KMS-11 (cell line): ENCODE data around the gene P2RY8.

Experiments used
- H2AFZ ChIP-seq: fragments of 200-600 bp; sonication (generic); 2 replicates; pipeline ENCODE4 v1.6.1; 2016; ENCODE audit warnings: antibody characterized with exemption, mixed run types, low read depth
- H3K27ac ChIP-seq: fragments of 200-600 bp; sonication (generic); 2 replicates; pipeline ENCODE4 v1.6.1; 2016; ENCODE audit warnings: mild to moderate bottlenecking, mixed run types
- H3K27me3 ChIP-seq: fragments of 200-600 bp; sonication (generic); 2 replicates; pipeline ENCODE4 v1.6.1; 2017; ENCODE audit warnings: mild to moderate bottlenecking, low read depth, mixed run types, moderate library complexity; ENCODE audit not compliant: insufficient read depth
- H3K36me3 ChIP-seq: fragments of 200-600 bp; sonication (generic); 2 replicates; pipeline ENCODE4 v1.6.1; 2017; ENCODE audit warnings: mild to moderate bottlenecking, mixed run types; ENCODE audit not compliant: insufficient read depth
- H3K4me1 ChIP-seq: fragments of 200-600 bp; sonication (generic); 2 replicates; pipeline ENCODE4 v1.6.1; 2016; ENCODE audit warnings: mild to moderate bottlenecking, low read depth, mixed run types; ENCODE audit not compliant: poor library complexity, severe bottlenecking
- H3K4me2 ChIP-seq: fragments of 200-600 bp; sonication (generic); 2 replicates; pipeline ENCODE4 v1.7.0; 2016; ENCODE audit warnings: mild to moderate bottlenecking, mixed run types
- H3K4me3 ChIP-seq: fragments of 200-600 bp; sonication (generic); IDR thresholded peaks from 2 replicates; pipeline ENCODE4 v1.6.1; 2017; ENCODE audit warnings: low read depth, low read length, mixed read lengths; ENCODE audit not compliant: insufficient read depth
- H3K79me2 ChIP-seq: fragments of 200-600 bp; sonication (generic); 2 replicates; pipeline ENCODE4 v1.6.1; 2016; ENCODE audit warnings: low read depth, mixed run types; ENCODE audit not compliant: insufficient read depth
- H3K9ac ChIP-seq: fragments of 200-600 bp; sonication (generic); 2 replicates; pipeline ENCODE4 v1.6.1; 2016; ENCODE audit warnings: mild to moderate bottlenecking, mixed run types
- H4K20me1 ChIP-seq: fragments of 200-600 bp; sonication (generic); 2 replicates; pipeline ENCODE4 v1.6.1; 2016; ENCODE audit warnings: mild to moderate bottlenecking, mixed run types; ENCODE audit not compliant: insufficient read depth
- CTCF ChIP-seq: fragments of 200-600 bp; sonication (generic); conservative IDR thresholded peaks from 2 replicates; pipeline ENCODE4 v1.6.1; 2017; ENCODE audit warnings: low read depth, mild to moderate bottlenecking, antibody characterized with exemption, low read length, moderate library complexity, mixed read lengths

Gene P2RY8

GRCh38 chrX:1444561-1445500 lies 92.2 kb downstream of the P2RY8 start:
- TF ChIP-seq CTCF: no peak
- Histone ChIP-seq H3K27me3 (no peaks in the 10 kb centered on the region), H2AFZ (no peak overlapping the region), H3K4me2 (no peak overlapping the region), H3K36me3 (no peaks in the 10 kb centered on the region), H3K9ac (no peak overlapping the region), H3K4me1 (no peaks in the 10 kb centered on the region), H3K79me2 (peaks cover 7% of the 10 kb centered on the region; the same call in 1 of the 2 replicates), H3K27ac (no peak overlapping the region), H3K4me3 (no peak overlapping the region), H4K20me1 (no peaks in the 10 kb centered on the region)

GRCh38 chrX:1443496-1444075 lies 93.4 kb downstream of the P2RY8 start:
- Histone ChIP-seq H3K27me3 (no peaks in the 10 kb centered on the region), H3K4me1 (no peaks in the 10 kb centered on the region), H3K36me3 (no peaks in the 10 kb centered on the region), H3K4me2 (no peak overlapping the region), H3K27ac (no peak overlapping the region), H3K79me2 (0 out of 2 replicates have a peak, but pooled peaks cover 3% of the 10 kb centered on the region), H3K9ac (no peak overlapping the region), H4K20me1 (no peaks in the 10 kb centered on the region), H3K4me3 (no peak overlapping the region), H2AFZ (no peak overlapping the region)
- TF ChIP-seq CTCF: no peak

GRCh38 chrX:1442724-1443367 lies 94.1 kb downstream of the P2RY8 start:
- no peak overlapping the region for H3K9ac ChIP-seq
- no peaks in the 10 kb centered on the region for H3K79me2 ChIP-seq
- TF ChIP-seq CTCF: no peak
- no peaks in the 10 kb centered on the region for H3K4me1 ChIP-seq
- H3K4me3 ChIP-seq: no peak overlapping the region
- H3K4me2 ChIP-seq: no peak overlapping the region
- H3K27me3 ChIP-seq: no peaks in the 10 kb centered on the region
- no peak overlapping the region for H2AFZ ChIP-seq
- no peak overlapping the region for H3K27ac ChIP-seq
- no peaks in the 10 kb centered on the region for H3K36me3 ChIP-seq
- no peaks in the 10 kb centered on the region for H4K20me1 ChIP-seq

GRCh38 chrX:1442016-1442665 lies 94.8 kb downstream of the P2RY8 start:
- H2AFZ ChIP-seq: no peak overlapping the region
- H3K9ac ChIP-seq: no peak overlapping the region
- H3K79me2 ChIP-seq: no peaks in the 10 kb centered on the region
- no peaks in the 10 kb centered on the region for H3K4me1 ChIP-seq
- no peak overlapping the region for H3K27ac ChIP-seq
- no peaks in the 10 kb centered on the region for H4K20me1 ChIP-seq
- no peak for TF ChIP-seq CTCF
- no peak overlapping the region for H3K4me2 ChIP-seq
- no peaks in the 10 kb centered on the region for H3K27me3 ChIP-seq
- H3K4me3 ChIP-seq: no peak overlapping the region
- H3K36me3 ChIP-seq: no peaks in the 10 kb centered on the region
